HepG2 (cell line): Measurements from ENCODE around the gene CITED4. TPM values are rescaled to one million over a fixed set of nuclear protein-coding genes. Genes with fewer than 3 reads are reported as not detected.

Source experiments
- EEA1 ChIP-seq: sonication (generic); formaldehyde crosslinking; IDR thresholded peaks from 2 replicates; pipeline ENCODE4 v1.5.1; 2020; ENCODE audit warnings: mild to moderate bottlenecking, missing genetic modification reagents, borderline replicate concordance
- ETS1 ChIP-seq: sonication (generic); formaldehyde crosslinking; IDR thresholded peaks from 2 replicates; pipeline ENCODE4 v1.4.0; 2020; ENCODE audit warnings: missing genetic modification reagents
- FOXA3 ChIP-seq: IDR thresholded peaks from 2 replicates; pipeline ENCODE4 v1.6.1; 2016; ENCODE audit warnings: missing genetic modification reagents, missing compliant biosample characterization
- HNF1B ChIP-seq: sonication (generic); formaldehyde crosslinking; IDR thresholded peaks from 2 replicates; pipeline ENCODE4 v1.5.1; 2020; ENCODE audit warnings: mild to moderate bottlenecking, moderate library complexity, missing genetic modification reagents
- HNRNPL ChIP-seq: fragments of 200-400 bp; formaldehyde crosslinking; IDR thresholded peaks from 2 replicates; pipeline ENCODE4 v1.6.1; 2017; ENCODE audit warnings: mild to moderate bottlenecking, low read depth, low read length
- HOXD1 ChIP-seq: sonication (generic); formaldehyde crosslinking; IDR thresholded peaks from 2 replicates; pipeline ENCODE4 v1.5.0; 2020; ENCODE audit warnings: missing genetic modification reagents
- MZF1 ChIP-seq: sonication (generic); formaldehyde crosslinking; IDR thresholded peaks from 2 replicates; pipeline ENCODE4 v1.8.1; 2023; ENCODE audit warnings: mild to moderate bottlenecking, missing genetic modification reagents, borderline replicate concordance
- NONO ChIP-seq, 2 experiments: fragments of 450-650 bp in 1 of 2; sonication (generic) in 1 of 2; formaldehyde crosslinking in 1 of 2; IDR thresholded peaks in 1 of 2; conservative IDR thresholded peaks in 1 of 2; 2 replicates each; pipeline versions ENCODE4 v1.6.1 to v1.8.0; 2017 to 2022; ENCODE audit warnings: mild to moderate bottlenecking in 1 of 2, missing genetic modification reagents in 1 of 2, moderate library complexity in 1 of 2
- SKIL ChIP-seq: sonication (generic); formaldehyde crosslinking; IDR thresholded peaks from 2 replicates; pipeline ENCODE4 v1.8.0; 2022; ENCODE audit warnings: missing genetic modification reagents, mild to moderate bottlenecking, moderate library complexity, borderline replicate concordance
- TERF1 ChIP-seq: sonication (generic); formaldehyde crosslinking; IDR thresholded peaks from 2 replicates; pipeline ENCODE4 v1.8.0; 2022; ENCODE audit warnings: mild to moderate bottlenecking, missing genetic modification reagents, moderate library complexity
- TP53 ChIP-seq: sonication (generic); formaldehyde crosslinking; conservative IDR thresholded peaks from 2 replicates; pipeline ENCODE4 v1.4.0; 2020; ENCODE audit warnings: missing genetic modification reagents
- ZNF451 ChIP-seq: sonication (generic); formaldehyde crosslinking; IDR thresholded peaks from 2 replicates; pipeline ENCODE4 v1.5.0; 2020; ENCODE audit warnings: mild to moderate bottlenecking, missing genetic modification reagents
- ZNF552 ChIP-seq: sonication (generic); formaldehyde crosslinking; IDR thresholded peaks from 2 replicates; pipeline ENCODE4 v1.9.0; 2022; ENCODE audit warnings: missing genetic modification reagents, mild to moderate bottlenecking, borderline replicate concordance
- ZNF652 ChIP-seq: IDR thresholded peaks from 2 replicates; pipeline ENCODE4 v1.6.1; 2016; ENCODE audit warnings: low read depth, borderline replicate concordance
- ZNF720 ChIP-seq: sonication (generic); formaldehyde crosslinking; IDR thresholded peaks from 2 replicates; pipeline ENCODE4 v1.4.0; 2020; ENCODE audit warnings: missing genetic modification reagents
- ZNF878 ChIP-seq: sonication (generic); formaldehyde crosslinking; IDR thresholded peaks from 2 replicates; pipeline ENCODE4 v1.8.1; 2023; ENCODE audit warnings: mild to moderate bottlenecking, missing genetic modification reagents, moderate library complexity
- polyA plus RNA-seq, 8 experiments: library from polyadenylated mRNA; depleted of rRNA in 3 of 8; stranded (reverse) in 7 of 8; unstranded in 1 of 8; fragments of >200 nt; fragmentation: Illumina TruSeq in 4 of 8; extraction: Trizol in 4 of 8; gene quantifications; 2 replicates each; pipeline versions ENCODE4 v1.2.1 to v1.2.3, GENCODE V29; 2011 to 2016; ENCODE audit warnings: low read depth in 4 of 8, missing spikeins in 1 of 8, mixed read lengths in 1 of 8; ENCODE audit not compliant: insufficient read depth in 1 of 8
- total RNA-seq, 5 experiments: library from RNA; depleted of rRNA; stranded (reverse); fragments of >200 nt; fragmentation: Illumina TruSeq; extraction: Trizol; gene quantifications; 2 replicates each; pipeline ENCODE4 v1.2.3, GENCODE V29; 2016; ENCODE audit warnings: low read depth in 1 of 5
- TF ChIP-seq, protein P1 (sequence below): sonication (generic); formaldehyde crosslinking; IDR thresholded peaks from 2 replicates; pipeline ENCODE4 v1.4.0; 2020; ENCODE audit warnings: mild to moderate bottlenecking, missing genetic modification reagents, borderline replicate concordance
- TF ChIP-seq, protein P2 (sequence below): sonication (generic); formaldehyde crosslinking; IDR thresholded peaks from 2 replicates; pipeline ENCODE4 v1.5.0; 2020; ENCODE audit warnings: mild to moderate bottlenecking, missing genetic modification reagents

The CITED4 gene
- total and polyA plus RNA-seq, 2 of the 13 experiments (the other 11 are each of a cell fraction or from before 2014, with no cell fraction given), result 1.5 to 9.9 TPM

GRCh38 chr1:40862008-40862863 lies at the start of gene CITED4 (continued):
- no peak for TF ChIP-seq TP53 (CRISPR knock-in tag)
- TF ChIP-seq EEA1 (CRISPR knock-in tag), result peak; percentile 78; the same call in 1 of the 2 replicates
- TF ChIP-seq, protein P1, sequence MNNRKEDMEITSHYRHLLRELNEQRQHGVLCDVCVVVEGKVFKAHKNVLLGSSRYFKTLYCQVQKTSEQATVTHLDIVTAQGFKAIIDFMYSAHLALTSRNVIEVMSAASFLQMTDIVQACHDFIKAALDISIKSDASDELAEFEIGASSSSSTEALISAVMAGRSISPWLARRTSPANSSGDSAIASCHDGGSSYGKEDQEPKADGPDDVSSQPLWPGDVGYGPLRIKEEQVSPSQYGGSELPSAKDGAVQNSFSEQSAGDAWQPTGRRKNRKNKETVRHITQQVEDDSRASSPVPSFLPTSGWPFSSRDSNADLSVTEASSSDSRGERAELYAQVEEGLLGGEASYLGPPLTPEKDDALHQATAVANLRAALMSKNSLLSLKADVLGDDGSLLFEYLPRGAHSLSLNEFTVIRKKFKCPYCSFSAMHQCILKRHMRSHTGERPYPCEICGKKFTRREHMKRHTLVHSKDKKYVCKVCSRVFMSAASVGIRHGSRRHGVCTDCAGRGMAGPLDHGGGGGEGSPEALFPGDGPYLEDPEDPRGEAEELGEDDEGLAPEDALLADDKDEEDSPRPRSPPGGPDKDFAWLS (CRISPR knock-in tag), result no peak
- TF ChIP-seq ZNF552, result no peak
- no peak for TF ChIP-seq ETS1 (CRISPR knock-in tag)
- no peak for TF ChIP-seq MZF1 (CRISPR knock-in tag)
- no peak for TF ChIP-seq ZNF451 (CRISPR knock-in tag)
- TF ChIP-seq SKIL (CRISPR knock-in tag), result no peak
- TF ChIP-seq, protein P2, sequence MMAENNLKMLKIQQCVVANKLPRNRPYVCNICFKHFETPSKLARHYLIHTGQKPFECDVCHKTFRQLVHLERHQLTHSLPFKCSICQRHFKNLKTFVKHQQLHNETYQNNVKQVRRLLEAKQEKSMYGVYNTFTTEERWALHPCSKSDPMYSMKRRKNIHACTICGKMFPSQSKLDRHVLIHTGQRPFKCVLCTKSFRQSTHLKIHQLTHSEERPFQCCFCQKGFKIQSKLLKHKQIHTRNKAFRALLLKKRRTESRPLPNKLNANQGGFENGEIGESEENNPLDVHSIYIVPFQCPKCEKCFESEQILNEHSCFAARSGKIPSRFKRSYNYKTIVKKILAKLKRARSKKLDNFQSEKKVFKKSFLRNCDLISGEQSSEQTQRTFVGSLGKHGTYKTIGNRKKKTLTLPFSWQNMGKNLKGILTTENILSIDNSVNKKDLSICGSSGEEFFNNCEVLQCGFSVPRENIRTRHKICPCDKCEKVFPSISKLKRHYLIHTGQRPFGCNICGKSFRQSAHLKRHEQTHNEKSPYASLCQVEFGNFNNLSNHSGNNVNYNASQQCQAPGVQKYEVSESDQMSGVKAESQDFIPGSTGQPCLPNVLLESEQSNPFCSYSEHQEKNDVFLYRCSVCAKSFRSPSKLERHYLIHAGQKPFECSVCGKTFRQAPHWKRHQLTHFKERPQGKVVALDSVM (CRISPR knock-in tag), result no peak; the same call in 1 of the 2 replicates
- TF ChIP-seq FOXA3, result no peak
- TF ChIP-seq ZNF720 (CRISPR knock-in tag), result no peak
- TF ChIP-seq NONO (IDR thresholded peaks at IDR 0.05), result no peak
- TF ChIP-seq NONO (CRISPR knock-in tag; conservative IDR thresholded peaks at IDR 0.05), result 0 out of 2 replicates have a peak, but pooled peaks have one; percentile 6
- no peak for TF ChIP-seq HOXD1
- TF ChIP-seq ZNF878 (CRISPR knock-in tag), result no peak
- TF ChIP-seq ZNF652 (CRISPR knock-in tag), result no peak
- no peak for TF ChIP-seq TERF1 (CRISPR knock-in tag)
- TF ChIP-seq HNF1B (CRISPR knock-in tag), result peak; percentile 57; the same call in 1 of the 2 replicates
- TF ChIP-seq HNRNPL, result no peak
